T1000 (cell line): ENCODE measurements around the gene SAFB2.

Source experiments
- DNase-seq: peaks from one replicate; lab custom pipeline; 2025; ENCODE audit warnings: mixed read lengths; lab: John Stamatoyannopoulos, UW

The SAFB2 gene

DNA sequence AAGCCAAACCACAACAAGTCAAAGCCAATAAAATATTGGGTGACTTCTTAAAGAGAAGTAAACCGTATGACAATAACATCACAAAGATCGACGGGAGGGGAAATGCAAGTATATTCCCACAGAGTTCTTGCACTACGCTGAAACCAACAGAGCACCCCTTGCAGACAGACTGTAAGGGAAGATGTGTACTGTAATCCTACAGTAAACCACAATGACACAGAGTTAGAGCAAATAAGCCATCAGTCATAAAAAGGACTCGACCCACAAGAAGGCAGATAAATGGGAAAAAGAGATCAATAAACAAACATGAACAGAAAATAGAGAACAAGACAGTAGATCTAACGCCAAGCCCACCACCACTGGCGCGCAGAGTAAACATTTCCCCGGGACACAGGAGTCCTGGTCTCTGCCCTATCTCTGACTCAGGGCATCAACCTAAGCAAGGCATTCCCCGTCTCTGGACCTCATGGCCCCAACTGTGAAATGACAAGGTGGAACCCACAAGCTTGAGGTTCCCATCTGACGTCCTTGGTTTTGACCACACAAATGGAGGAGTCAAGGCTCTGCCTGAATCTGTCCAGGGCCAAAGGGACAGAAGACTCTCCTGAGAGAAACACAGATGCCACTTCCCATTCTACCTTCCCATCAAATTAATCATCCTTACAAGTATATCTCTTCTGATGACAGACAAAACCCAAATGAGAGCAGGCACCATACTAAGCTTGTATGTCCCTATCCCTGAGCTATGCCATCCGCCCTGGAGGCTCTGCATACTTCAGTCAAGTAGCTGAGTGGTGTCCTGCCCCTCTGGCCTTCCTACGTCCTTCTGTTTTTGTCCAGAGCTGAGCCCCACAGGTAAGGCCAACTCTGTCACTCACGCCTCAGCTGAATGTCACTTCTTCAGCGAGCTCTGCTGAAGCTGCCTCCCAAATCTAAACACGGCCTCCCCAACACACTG is 15.0 kb downstream of the SAFB2 start:
- no peak for DNase-seq

DNA sequence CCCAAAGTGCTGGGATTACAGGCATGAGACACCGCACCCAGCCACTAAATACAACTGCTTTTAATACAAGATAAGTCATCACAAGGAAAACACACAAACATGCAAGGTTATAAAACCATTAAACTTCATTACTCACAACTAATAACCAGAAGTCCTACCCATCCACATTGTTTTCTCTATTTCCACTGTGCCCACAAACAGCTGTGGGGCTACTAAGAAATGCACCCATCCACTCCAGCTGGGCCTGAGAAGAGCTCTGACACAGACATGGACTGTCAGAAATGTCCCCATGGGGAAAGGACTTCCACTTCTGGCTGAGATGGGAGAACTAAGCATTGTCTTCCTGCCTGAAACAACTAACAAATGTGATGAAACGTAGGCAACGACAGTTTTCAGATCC is 17.2 kb downstream of the SAFB2 start:
- no peak for DNase-seq

DNA sequence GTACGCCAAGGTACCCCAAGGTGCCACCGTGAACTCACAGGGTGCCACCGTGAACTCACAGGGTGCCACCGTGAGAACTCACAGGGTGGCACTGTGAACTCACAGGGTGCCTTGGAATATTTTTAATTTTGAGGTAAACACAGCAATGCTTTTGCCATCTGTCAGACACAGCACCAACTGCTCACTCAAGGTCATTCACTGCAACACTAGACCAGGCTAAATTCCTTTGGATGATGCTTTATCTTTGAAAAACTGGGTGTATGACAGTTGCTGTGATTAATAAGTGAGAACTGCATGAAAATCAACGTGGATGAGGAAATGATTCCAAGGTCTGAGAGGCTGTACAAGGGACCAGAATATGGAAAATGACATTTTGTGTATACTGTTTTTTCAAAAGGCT is 18.9 kb downstream of the SAFB2 start:
- no peak for DNase-seq

DNA sequence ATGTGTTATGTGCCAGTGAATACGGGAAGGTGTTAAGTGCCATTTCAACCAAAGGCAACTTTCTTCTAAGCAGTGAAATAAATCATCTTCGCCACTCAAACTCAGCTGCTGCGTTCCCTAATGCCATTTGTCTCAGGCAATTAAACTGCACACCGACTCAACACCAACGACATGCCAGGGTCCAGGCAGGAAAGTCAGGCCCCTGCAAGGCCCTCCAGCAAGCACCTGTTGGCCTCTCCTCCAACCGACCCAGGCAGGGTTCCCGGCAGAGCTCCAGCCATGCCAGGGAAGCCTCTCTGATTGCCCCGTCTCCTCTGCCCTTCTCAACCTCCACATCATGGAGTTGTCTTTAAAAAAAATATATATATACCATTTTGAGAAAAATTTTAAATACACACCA is 21.8 kb downstream of the SAFB2 start:
- DNase-seq: no peak

DNA sequence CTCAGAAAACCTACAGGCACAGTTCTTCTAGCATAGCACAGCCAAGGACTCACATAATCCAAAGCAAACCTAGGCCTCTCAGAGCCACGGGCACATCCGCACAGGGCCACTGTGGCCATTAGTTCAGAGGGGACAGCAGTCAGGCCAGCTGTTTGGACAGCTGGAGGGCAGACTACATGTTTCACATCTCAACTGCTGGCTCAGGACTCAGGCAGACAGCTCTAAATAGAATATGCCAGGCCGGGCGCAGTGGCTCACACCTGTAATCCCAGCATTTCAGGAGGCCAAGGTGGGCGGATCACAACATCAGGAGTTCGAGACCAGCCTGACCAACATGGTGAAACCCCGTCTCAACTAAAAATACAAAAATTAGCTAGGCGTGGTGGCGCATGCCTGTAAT is 26.8 kb downstream of the SAFB2 start:
- no peak for DNase-seq

DNA sequence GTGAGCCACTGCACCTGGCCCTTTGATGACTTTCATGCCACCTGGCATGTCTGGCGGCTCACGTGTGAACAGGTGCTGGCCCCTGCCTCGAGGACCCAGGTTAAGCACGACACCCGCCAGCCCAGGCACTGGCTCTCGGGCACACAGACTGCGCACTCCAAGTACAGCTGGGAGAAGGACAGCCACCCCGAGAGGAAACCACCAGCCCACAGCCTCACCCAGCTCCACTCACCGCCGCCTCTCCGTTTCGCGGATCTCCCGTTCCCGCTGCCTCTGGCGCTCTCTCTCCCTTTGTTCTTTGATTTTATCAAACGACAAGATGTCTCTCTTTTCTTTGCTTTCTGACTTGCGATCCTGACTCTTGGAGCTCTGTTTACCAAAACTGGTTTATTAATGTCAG is 27.4 kb downstream of the SAFB2 start:
- no peak for DNase-seq

DNA sequence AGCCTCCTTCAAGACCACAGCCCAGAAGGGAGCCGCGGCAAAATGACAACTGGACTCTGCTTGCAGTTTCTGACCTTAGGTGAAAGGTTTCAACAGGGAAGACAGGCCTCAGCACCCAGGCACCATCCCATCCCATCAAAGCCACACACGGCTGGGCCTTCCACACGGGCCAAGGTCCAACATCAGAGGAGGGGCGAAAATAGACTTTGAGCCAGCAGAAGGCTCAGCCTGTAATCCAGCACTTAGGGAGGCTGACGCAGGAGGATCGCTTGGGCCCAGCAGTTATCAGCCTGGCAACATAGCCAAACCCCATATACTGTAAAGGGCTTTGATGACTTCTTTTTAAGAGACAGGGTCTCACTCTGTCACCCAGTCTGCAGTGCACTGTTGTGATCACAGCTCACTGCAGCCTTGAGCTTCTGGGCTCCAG is 28.0 kb downstream of the SAFB2 start:
- no peak for DNase-seq

DNA sequence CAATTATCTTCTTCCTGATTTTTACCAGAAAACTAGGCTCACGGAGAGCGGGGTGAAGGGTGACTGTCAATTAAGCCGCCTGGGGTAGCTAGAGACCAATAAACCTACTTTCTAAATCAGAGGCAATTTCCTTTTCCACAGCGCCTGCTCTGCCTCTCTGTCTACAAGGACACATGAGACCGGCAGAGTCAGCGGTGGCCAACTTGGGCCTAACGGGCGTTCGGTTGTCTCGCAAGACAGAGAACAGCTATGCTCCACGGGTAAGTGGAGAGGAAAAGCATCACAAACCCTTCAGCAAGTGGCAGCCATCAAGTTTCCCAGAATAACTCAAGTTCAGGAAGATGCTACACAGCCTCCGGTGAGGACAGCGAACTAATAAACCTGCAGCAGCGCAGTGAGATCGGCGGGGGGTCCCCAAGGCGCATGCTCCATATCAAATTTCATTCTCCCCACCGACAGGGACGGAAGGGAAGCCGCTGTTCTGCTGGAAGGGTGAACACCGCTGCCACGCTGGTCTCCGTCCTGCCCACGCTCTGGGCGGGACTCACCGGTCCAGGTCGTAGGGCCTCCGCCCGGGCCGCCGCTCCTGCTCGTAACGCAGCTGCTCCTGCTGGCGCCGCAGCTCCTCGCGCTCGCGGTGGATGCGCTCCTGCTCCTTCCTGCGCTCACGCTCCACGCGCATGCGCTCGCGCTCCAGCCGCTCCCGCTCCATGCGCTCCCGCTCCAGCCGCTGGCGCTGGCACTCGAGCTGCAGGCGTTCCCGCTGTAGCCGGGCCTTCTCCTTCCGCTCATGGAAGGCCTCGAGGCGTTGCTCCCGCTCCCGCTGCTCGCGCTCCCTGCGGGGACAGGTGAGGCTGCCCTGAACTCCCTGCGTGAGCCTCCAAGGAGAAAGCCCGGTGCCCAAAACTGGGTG is 29.0 kb downstream of the SAFB2 start:
- DNase-seq: no peak

DNA sequence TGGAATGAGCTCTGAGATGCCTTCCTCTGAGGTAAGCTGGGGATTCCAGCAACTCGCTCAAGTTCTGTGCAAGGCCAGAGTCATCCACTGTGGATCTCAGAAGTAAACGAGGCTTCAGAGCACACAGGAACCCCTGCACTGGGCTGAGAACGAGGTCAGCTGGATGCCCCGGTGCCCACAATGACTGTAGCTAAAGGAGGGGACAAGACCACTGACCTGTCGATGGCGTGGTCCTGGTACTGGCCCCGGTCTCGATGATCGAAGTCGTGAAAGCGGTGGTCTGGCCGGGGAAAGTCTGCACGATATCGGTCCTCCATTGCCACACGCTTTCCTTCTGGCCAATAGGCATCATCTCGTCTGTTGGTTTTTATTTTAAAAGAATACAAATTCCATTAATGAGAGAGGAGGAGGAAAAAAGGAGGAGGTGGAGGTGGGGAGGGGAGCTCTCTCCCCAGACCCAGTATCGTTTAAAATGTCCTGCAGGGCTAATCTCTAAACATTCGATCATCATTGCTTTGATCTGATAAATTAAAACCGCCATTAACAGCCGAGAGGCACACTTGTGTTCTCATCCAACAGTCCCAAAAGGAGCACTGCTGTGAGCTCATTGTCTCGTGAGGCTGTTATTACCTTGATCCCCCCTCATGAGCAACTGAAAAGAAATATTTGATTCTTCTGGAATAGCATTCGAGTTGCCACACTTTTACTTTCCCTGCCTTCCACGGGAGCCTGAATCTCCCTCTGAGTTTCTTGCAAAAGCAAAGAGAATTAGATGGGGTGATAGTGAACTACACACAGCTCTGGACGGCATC is 29.8 kb downstream of the SAFB2 start:
- no peak for DNase-seq

DNA sequence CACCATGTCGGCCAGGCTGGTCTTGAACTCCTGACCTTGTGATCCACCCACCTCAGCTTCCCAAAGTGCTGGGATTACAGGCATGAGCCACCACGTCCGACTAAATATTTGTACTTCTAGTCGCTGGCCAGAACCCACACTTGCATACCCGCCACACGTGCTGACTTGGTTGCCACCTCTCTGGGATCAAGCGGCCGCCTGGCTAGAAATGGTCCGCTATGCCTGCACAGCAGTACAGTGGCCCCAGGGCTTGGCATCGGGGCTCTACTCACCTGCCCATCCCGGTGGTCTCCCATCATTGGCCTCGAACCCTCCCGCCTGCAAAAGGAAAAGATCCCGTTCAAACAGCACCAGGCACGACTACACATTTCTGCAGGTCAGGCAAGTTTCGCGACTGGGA is 31.1 kb downstream of the SAFB2 start:
- no peak for DNase-seq

DNA sequence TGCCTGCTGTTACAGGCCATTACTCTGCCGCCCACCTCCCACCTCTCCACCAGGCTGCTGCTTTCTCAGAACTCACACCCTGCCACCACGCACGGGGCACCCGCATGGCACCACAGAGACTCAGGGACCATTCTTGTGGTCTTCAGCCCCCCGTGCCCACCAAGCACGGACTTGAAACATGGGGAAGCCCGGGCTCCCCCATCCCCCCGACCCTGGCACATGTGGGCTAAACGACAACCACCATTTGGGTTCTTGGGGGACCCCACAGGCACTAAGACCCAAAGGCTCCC is 31.8 kb downstream of the SAFB2 start:
- DNase-seq: no peak

DNA sequence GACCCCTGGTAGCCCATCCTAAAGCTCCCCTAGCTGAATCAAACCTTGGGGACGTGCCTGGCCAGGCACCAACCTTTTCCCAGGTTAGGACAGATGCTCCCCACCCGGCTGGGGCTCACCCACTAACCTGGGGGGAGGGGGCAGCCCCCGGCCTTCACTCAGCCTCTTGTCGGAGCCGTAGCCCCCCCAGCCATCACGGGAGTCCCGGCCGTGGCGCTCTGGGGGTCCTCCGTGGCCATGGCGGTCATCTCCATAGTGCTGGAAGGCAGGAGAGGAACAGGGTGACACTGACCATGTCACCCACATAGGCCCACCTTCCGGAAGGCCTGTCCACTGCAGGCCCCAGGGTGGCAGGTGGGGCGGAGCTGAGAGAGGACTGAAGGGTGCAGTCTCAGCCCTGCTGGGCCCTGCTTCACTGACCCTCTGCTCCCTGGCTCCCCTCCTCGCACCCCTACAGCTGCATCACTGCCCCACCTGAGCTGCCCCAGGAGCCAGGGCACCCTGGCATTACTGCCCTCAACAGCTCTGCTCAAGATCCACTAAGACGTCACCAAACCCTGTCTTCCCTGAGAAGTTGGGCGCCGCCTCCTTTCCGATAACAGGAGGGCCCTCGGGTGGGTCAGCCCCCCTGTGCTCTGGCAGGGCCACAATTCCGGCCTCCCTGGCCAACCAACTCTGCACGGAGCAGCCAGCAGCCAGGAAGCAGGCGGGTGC is 32.3 kb downstream of the SAFB2 start:
- DNase-seq: no peak

DNA sequence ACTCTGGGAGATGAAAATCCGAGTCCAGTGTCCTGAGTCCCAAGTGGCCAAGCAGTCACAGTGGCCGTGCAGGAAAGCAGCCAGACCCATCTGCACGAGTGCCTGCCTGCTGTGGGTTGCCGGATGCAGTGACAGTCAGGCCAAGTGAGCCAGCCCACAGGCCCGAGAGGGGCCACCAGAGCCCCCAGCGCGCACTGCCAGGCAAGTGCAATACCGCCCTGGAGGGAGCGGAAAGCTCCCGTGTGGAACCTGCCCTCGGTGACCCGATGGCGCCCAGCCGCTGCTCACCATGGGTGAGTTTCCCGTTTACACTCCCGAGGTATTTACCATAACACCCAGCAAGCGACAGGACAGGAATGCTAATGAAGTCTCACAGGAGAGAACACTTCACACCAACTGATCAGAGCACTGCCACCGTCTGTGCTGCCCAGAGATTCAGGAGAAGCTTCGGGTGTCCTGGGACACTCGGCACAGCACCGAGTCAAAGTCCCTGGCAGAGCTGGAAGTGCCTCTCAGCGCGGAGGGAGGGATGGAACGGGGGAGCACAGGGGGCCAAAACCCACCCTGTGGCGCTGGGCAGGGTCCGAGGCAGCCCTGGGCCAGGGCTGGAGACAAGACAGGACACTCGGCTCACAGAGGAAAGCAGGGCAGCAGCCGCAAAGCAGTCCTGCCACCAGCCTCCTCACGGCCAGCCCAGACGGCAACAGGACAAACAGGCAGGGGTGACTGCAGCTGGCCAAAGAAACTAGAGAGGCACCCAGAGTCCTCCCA is 33.5 kb downstream of the SAFB2 start:
- no peak for DNase-seq

DNA sequence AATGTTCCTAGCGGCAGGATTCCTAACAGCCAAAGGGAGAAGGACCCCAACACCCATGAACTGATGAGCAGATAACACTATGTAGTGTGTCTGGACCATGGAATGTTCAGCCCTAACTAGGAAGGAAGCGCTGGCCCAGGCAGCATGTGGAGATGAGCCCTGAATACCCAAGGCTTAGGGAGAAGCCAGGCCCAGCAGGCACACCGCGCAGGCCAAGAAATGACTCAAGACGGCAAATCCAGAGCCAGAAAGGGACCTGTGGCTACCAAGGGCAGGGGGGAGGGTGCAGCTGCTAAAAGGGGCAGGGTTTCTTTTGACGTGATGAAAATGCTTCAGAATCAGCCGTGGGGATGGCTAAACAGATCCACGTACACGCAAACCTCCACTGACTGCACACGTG is 34.1 kb downstream of the SAFB2 start:
- no peak for DNase-seq

DNA sequence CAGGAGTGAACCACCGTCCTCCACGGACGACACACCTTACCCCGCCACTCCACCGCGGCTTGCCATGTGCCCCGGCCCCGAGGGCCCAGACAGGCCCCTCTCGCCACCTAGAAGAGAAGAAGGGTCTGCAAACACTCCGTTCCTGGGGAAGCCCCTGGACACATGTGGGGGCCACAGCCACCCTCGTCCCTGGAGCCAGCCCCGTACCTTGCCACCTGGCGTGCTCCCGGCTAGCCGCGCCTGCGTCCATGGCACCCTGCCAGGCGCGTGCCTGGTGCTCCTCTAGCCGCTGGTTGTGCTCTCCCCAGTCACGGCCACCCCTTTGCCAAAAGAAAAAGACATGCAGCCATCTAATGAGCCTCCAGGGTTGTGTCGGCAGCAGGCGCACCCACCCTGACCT is 34.9 kb downstream of the SAFB2 start:
- no peak for DNase-seq

DNA sequence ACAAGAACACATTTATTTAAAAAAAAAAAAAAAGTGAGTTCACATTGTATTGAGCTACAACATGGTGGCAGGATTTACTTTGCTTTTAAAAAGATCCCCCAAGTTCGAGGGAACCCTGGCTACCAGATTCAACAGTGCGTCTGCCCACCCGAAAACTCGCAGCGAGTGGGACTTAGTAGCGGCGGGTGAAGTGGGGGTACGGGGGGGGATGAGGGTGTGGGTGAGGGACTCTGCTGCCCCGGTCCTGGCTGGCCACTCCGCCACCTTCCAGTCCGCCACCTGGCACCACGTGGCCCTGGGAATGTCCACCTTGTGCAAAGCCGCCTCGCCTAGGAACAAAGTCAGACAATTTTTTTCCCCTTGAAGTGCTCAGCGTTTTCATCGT is 35.5 kb downstream of the SAFB2 start:
- DNase-seq: no peak

DNA sequence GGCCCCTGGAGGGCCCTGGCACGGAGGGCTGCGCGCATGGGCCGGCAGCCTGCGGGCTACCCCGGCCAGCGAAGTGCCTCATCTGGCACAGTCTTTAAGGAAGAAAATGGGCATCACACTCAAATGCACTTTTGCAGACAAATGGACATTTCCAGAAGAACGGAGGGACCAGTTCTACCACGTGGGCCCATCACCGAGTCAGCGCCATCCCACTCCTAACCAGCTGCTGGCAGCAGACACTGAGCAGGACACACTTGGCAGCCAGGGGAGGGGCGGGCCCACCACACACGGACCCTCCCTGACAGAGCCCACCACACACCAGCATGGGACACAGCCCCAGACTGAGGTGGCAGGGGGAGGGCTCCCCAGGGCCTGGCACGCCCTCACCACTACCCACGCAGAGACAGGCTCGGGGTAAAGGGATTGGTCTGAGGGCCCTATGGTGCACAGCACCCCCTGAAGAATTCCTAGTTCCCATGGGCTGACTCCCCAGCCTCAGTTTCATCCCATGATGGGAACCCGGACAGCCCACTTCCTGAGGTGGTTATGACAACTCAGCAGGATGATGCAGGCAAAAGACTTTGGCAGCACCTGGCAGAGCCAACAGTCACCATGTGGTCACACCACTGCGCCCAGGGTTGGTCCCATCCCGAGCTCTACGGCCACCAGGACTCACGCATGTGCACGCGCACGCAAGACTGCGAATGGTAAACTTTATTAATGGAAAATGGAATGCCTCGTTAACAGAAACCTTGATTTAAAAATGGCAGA is 36.1 kb downstream of the SAFB2 start:
- no peak for DNase-seq

DNA sequence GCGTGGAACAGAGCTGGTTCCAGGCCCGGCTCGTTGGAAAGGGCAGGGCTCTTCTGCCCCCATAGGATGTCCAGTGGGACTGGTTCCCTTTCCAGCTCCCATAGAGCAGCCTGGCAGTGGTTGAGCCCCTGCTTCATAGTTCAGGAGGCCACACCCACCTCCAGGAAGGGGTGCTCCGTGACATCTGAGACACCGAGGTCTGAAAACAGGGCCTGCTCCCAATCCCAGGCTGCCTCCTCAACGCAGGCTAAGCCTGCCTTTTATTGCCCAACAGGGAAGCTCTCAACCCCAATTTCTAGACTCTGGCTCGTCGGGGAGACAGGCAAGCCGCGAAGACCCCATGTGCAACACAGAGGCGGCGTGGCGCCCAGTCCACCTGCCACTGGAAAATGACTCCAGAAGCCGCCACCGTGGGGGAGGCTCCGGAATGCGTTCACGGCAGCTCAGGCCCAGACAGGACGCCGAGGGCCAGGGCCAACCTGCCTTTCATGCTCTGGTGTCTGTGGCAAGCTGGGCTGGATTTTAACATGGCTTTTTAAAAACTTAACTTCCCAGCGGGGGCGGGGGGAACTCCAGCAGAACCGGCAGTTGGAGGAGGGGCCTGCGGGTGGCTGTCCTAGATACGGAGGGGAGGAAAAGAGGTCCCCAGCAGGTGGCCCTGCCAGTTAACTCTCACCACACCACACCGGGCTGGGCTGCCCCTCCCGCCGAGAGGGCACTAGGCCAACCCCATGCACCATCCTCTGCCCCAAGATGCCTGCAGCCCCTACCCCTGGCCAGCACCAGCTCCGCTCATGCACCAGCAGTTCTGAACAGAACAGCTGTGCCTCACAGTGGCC is 36.9 kb downstream of the SAFB2 start:
- no peak for DNase-seq

DNA sequence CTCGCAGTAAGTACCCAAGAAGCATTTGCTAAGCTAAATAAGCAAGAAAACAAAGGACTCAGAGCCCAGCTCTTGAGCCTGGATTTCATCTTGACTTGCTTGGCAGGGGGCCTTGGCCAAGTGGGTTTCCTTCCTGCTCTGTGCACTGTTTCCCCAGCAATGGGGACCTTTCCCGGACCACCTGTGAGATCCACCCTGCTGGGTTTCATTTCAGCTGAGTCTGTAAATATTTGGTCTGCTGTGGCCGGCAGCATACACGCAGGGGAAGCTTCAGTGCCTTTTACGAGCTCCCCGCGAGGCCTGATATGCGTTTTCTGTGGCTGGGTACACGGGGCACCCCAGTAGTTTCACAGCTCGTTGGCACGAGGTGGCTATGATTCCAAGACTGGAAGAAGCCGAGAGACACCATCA is 42.4 kb downstream of the SAFB2 start:
- no peak for DNase-seq
